HEK293 (cell line): Measurements from ENCODE around the gene TREM1.

Experiments used
- CTCF ChIA-PET: fragments of 350-600 bp; formaldehyde crosslinking; extraction: SDS; loops from one replicate; lab custom pipeline; 2021; ENCODE audit warnings: antibody characterized with exemption; lab: Yijun Ruan, JAX
- POLR2A ChIA-PET: fragments of 300-600 bp; formaldehyde crosslinking; extraction: SDS; loops from one replicate; lab custom pipeline; 2020; ENCODE audit warnings: antibody characterized with exemption, inconsistent platforms; lab: Yijun Ruan, JAX
- H3K27ac ChIP-seq: fragments of 200-500 bp; sonication (Bioruptor generic); 2 replicates; pipeline ENCODE4 v1.5.1; 2014; ENCODE audit warnings: low read depth, low read length, control low read depth, inconsistent platforms; ENCODE audit errors: extremely low read depth
- H3K36me3 ChIP-seq, 2 experiments: fragments of 200-500 bp in 1 of 2; sonication (Bioruptor generic) in 1 of 2; 1 replicate in 1 of 2; 2 replicates in 1 of 2; pipeline ENCODE4 v1.5.1; 2014 to 2017; ENCODE audit warnings: inconsistent platforms in 2 of 2, low read length in 2 of 2; ENCODE audit not compliant: control insufficient read depth in 2 of 2, insufficient read depth in 1 of 2
- H3K4me1 ChIP-seq: fragments of 200-500 bp; sonication (Bioruptor generic); 2 replicates; pipeline ENCODE4 v1.5.1; 2014; ENCODE audit warnings: mild to moderate bottlenecking, low read length, inconsistent platforms; ENCODE audit not compliant: control insufficient read depth, insufficient read depth
- H3K4me3 ChIP-seq: 2 replicates; pipeline ENCODE4 v1.5.1; 2011; ENCODE audit warnings: low read depth, mild to moderate bottlenecking, control low read depth, low read length, moderate library complexity
- H3K9me3 ChIP-seq: fragments of 200-500 bp; sonication (Bioruptor generic); 2 replicates; pipeline ENCODE4 v1.5.1; 2014; ENCODE audit warnings: low read depth, low read length, inconsistent platforms; ENCODE audit not compliant: control insufficient read depth, insufficient read depth
- EGR2 ChIP-seq: fragments of 450-650 bp; formaldehyde crosslinking; IDR thresholded peaks from 2 replicates; pipeline ENCODE4 v1.5.1; 2016; ENCODE audit warnings: low read depth, missing biosample characterization, missing genetic modification characterization
- GLI4 ChIP-seq: fragments of 450-650 bp; formaldehyde crosslinking; IDR thresholded peaks from 2 replicates; pipeline ENCODE4 v1.5.1; 2016; ENCODE audit warnings: missing biosample characterization, missing genetic modification characterization
- KLF8 ChIP-seq: fragments of 450-650 bp; formaldehyde crosslinking; IDR thresholded peaks from 2 replicates; pipeline ENCODE4 v1.5.1; 2016; ENCODE audit warnings: missing biosample characterization, missing genetic modification characterization
- PRDM1 ChIP-seq: fragments of 450-650 bp; formaldehyde crosslinking; IDR thresholded peaks from 2 replicates; pipeline ENCODE4; 2016; ENCODE audit warnings: missing biosample characterization, missing genetic modification characterization
- ZBTB1 ChIP-seq: fragments of 450-650 bp; formaldehyde crosslinking; IDR thresholded peaks from 2 replicates; pipeline ENCODE4 v1.5.1; 2016; ENCODE audit warnings: missing biosample characterization, missing genetic modification characterization
- ZFHX2 ChIP-seq: fragments of 450-650 bp; formaldehyde crosslinking; conservative IDR thresholded peaks from 2 replicates; pipeline ENCODE4 v1.5.1; 2016; ENCODE audit warnings: missing biosample characterization, missing genetic modification characterization
- ZNF133 ChIP-seq: fragments of 450-650 bp; formaldehyde crosslinking; IDR thresholded peaks from 2 replicates; pipeline ENCODE4 v1.5.1; 2016; ENCODE audit warnings: missing biosample characterization, missing genetic modification characterization
- ZNF211 ChIP-seq: fragments of 450-650 bp; formaldehyde crosslinking; IDR thresholded peaks from 2 replicates; pipeline ENCODE4 v1.5.1; 2016; ENCODE audit warnings: low read depth, missing biosample characterization, missing genetic modification characterization
- ZNF214 ChIP-seq: fragments of 450-650 bp; formaldehyde crosslinking; IDR thresholded peaks from 2 replicates; pipeline ENCODE4 v1.5.1; 2017; ENCODE audit warnings: missing biosample characterization, mild to moderate bottlenecking, missing genetic modification characterization, borderline replicate concordance
- ZNF366 ChIP-seq: fragments of 450-650 bp; formaldehyde crosslinking; conservative IDR thresholded peaks from 2 replicates; pipeline ENCODE4 v1.5.1; 2016; ENCODE audit warnings: missing biosample characterization, missing genetic modification characterization
- ZNF394 ChIP-seq: fragments of 450-650 bp; formaldehyde crosslinking; IDR thresholded peaks from 2 replicates; pipeline ENCODE4 v1.5.1; 2016; ENCODE audit warnings: missing biosample characterization, missing genetic modification characterization, mild to moderate bottlenecking, moderate library complexity, borderline replicate concordance
- ZNF449 ChIP-seq: fragments of 450-650 bp; formaldehyde crosslinking; IDR thresholded peaks from 2 replicates; pipeline ENCODE4 v1.5.1; 2017; ENCODE audit warnings: missing biosample characterization, mild to moderate bottlenecking, missing genetic modification characterization, moderate library complexity
- ZNF561 ChIP-seq: fragments of 450-650 bp; IDR thresholded peaks from 2 replicates; pipeline ENCODE4 v1.5.1; 2018; ENCODE audit warnings: missing biosample characterization, missing genetic modification characterization, borderline replicate concordance
- ZNF645 ChIP-seq: fragments of 450-650 bp; formaldehyde crosslinking; IDR thresholded peaks from 2 replicates; pipeline ENCODE4; 2016; ENCODE audit warnings: missing biosample characterization, missing genetic modification characterization
- TF ChIP-seq, protein P1 (sequence below): fragments of 450-650 bp; formaldehyde crosslinking; IDR thresholded peaks from 2 replicates; pipeline ENCODE4 v1.5.1; 2016; ENCODE audit warnings: missing biosample characterization, missing genetic modification characterization, borderline replicate concordance
- TF ChIP-seq, protein P2 (sequence below): fragments of 450-650 bp; formaldehyde crosslinking; IDR thresholded peaks from 2 replicates; pipeline ENCODE4 v1.5.1; 2016; ENCODE audit warnings: missing biosample characterization, missing genetic modification characterization
- TF ChIP-seq, protein P3 (sequence below): fragments of 450-650 bp; formaldehyde crosslinking; IDR thresholded peaks from 2 replicates; pipeline ENCODE4 v1.5.1; 2017; ENCODE audit warnings: missing biosample characterization, missing genetic modification characterization

The TREM1 gene

DNA sequence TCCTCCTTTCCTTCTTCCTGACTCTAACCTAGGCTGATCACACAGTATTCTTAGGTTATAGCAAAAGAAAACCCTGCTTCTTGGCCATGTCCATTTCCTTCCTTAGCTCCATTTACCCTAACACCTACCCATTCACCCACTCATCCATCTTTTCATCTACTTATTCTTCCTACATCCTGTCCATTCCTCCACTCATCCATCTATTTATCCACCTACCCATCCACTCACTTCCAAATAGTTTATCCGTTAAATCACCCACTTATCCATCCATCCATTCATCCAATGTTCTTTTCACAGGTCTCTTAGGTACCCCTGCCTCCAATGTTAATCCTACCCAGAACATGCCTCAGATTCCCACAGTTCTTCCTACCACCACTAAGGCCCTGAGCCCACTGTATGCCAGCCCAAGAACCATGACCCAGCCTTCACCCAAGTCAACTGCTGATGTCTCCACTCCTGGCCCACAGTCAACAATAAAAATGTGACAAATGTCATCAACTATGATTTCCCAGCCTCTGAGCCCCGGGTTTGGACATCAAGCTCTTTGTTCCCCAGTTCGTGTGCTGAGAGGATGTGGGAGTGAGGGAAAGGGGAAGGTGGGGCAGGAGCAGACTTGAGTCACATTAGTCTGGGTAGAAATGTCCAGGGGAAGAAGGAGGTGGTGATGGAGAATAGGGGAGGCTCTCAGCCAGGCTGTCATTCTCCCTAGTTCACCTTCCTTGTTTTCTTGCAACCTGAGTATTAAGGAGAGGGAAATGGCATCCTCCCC, 33.9 kb downstream of the TREM1 start:
- ChIA-PET POLR2A (no interaction called here), CTCF (interaction anchor here (0.7 to 2.0 kb wide), 4 partner anchors 54 to 888 kb away, joined by 3 to 8 read pairs (median 4); no protein-coding TSS in a partner anchor)
- H3K36me3 ChIP-seq, result no peaks in the 10 kb centered on the region
- peaks cover 17% of the 10 kb centered on the region for H3K4me1 ChIP-seq
- no peak overlapping the region for H3K27ac ChIP-seq
- H3K4me3 ChIP-seq, result no peak overlapping the region
- TF ChIP-seq EGR2 (tag by site-specific recombination) (peak; percentile 98), ZNF645 (no peak), ZFHX2 (peak; percentile 79), ZNF366 (tag by site-specific recombination) (0 out of 2 replicates have a peak, but pooled peaks have one; percentile 24)
- TF ChIP-seq, all 188 proteins: peak for 3
- H3K9me3 ChIP-seq, result no peaks in the 10 kb centered on the region

GRCh38 chr6:41247882-41248705, 38.4 kb downstream of the TREM1 start:
- Histone ChIP-seq H3K27ac (no peak overlapping the region), H3K4me3 (no peak overlapping the region), H3K9me3 (no peaks in the 10 kb centered on the region), H3K4me1 (no peaks in the 10 kb centered on the region), H3K36me3 (no peaks in the 10 kb centered on the region)
- POLR2A ChIA-PET, result no interaction called here
- TF ChIP-seq ZNF394 (tag by site-specific recombination), result no peak
- no peak for TF ChIP-seq ZNF561
- no peak for TF ChIP-seq EGR2 (tag by site-specific recombination)
- TF ChIP-seq ZNF214 (tag by site-specific recombination), result no peak
- no peak for TF ChIP-seq PRDM1 (tag by site-specific recombination)
- TF ChIP-seq ZNF211 (tag by site-specific recombination), result no peak
- no peak for TF ChIP-seq GLI4 (tag by site-specific recombination)
- TF ChIP-seq ZNF133 (tag by site-specific recombination), result no peak
- CTCF ChIA-PET, result no interaction called here

- no peaks in the 10 kb centered on the region for H3K4me1 ChIP-seq
- no peaks in the 10 kb centered on the region for H3K36me3 ChIP-seq
- ChIA-PET POLR2A (no interaction called here), CTCF (interaction anchor here (0.7 kb wide), 1 partner anchor 172 kb away, joined by 3 read pairs; no protein-coding TSS in a partner anchor)
- H3K27ac ChIP-seq, result no peak overlapping the region
- no peak overlapping the region for H3K4me3 ChIP-seq
- H3K9me3 ChIP-seq, result no peaks in the 10 kb centered on the region
- TF ChIP-seq, protein P1, sequence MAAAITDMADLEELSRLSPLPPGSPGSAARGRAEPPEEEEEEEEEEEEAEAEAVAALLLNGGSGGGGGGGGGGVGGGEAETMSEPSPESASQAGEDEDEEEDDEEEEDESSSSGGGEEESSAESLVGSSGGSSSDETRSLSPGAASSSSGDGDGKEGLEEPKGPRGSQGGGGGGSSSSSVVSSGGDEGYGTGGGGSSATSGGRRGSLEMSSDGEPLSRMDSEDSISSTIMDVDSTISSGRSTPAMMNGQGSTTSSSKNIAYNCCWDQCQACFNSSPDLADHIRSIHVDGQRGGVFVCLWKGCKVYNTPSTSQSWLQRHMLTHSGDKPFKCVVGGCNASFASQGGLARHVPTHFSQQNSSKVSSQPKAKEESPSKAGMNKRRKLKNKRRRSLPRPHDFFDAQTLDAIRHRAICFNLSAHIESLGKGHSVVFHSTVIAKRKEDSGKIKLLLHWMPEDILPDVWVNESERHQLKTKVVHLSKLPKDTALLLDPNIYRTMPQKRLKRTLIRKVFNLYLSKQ, result no peak
- TF ChIP-seq, protein P2, sequence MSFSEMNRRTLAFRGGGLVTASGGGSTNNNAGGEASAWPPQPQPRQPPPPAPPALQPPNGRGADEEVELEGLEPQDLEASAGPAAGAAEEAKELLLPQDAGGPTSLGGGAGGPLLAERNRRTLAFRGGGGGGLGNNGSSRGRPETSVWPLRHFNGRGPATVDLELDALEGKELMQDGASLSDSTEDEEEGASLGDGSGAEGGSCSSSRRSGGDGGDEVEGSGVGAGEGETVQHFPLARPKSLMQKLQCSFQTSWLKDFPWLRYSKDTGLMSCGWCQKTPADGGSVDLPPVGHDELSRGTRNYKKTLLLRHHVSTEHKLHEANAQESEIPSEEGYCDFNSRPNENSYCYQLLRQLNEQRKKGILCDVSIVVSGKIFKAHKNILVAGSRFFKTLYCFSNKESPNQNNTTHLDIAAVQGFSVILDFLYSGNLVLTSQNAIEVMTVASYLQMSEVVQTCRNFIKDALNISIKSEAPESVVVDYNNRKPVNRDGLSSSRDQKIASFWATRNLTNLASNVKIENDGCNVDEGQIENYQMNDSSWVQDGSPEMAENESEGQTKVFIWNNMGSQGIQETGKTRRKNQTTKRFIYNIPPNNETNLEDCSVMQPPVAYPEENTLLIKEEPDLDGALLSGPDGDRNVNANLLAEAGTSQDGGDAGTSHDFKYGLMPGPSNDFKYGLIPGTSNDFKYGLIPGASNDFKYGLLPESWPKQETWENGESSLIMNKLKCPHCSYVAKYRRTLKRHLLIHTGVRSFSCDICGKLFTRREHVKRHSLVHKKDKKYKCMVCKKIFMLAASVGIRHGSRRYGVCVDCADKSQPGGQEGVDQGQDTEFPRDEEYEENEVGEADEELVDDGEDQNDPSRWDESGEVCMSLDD (tag by site-specific recombination), result no peak
- TF ChIP-seq, protein P3, sequence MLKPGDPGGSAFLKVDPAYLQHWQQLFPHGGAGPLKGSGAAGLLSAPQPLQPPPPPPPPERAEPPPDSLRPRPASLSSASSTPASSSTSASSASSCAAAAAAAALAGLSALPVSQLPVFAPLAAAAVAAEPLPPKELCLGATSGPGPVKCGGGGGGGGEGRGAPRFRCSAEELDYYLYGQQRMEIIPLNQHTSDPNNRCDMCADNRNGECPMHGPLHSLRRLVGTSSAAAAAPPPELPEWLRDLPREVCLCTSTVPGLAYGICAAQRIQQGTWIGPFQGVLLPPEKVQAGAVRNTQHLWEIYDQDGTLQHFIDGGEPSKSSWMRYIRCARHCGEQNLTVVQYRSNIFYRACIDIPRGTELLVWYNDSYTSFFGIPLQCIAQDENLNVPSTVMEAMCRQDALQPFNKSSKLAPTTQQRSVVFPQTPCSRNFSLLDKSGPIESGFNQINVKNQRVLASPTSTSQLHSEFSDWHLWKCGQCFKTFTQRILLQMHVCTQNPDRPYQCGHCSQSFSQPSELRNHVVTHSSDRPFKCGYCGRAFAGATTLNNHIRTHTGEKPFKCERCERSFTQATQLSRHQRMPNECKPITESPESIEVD (tag by site-specific recombination), result no peak
- no peak for TF ChIP-seq ZNF449 (tag by site-specific recombination)
- no peak for TF ChIP-seq KLF8 (tag by site-specific recombination)
- no peak for TF ChIP-seq ZBTB1 (tag by site-specific recombination)
- TF ChIP-seq PRDM1 (tag by site-specific recombination), result no peak
Observed at GRCh38 chr6:41247288-41247865, 39.1 kb downstream of the TREM1 start.
